ENCODE data around the gene LTBP2.
"Not testable (repeated sequence)": the region's sequence is repeated elsewhere in the genome, so short reads cannot be mapped to it uniquely, and the experiment has no call there.

LTBP2 gene

DNA sequence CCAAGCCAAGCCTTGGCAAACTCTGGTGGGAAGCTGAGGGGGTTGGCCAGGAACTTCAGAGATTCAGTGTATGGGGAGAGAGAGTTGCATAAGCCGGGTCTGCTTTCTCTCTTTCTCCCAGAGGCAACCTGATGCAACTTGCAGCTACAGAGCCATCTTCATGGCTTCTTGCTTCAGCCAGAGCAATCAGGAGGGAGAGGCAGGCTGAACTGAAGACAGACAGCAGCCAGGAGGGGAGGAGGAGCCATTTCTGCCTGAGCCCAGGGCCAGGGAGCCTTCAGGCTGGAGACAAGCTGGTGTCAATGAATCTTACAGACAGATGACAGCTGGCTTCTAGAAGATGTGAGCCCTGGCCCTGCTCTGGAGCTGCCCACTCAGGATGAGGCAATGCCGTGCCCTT, 137.7 kb downstream of the LTBP2 start:
- DNase-seq: peak; percentile 11

DNA sequence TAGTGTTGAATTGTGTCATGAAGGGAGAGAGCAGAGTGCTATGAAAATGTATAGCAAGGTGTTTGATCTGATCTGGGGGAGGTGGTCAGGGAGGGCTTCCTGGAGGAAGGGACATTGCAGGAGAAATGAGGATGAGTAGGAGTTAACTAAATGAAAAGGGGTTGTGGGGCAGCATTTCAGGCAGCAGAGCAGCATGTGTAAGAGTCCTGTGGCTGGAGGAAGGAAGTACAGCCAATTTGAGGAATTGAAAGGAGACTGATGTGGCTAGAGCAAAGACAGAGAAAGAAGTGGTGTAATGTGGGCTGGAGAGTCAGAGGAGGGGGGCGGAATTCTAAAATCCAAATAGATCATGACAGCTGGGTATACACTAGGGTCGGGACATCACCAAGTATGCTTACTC, 139.4 kb downstream of the LTBP2 start:
- DNase-seq: peak; percentile 74

DNA sequence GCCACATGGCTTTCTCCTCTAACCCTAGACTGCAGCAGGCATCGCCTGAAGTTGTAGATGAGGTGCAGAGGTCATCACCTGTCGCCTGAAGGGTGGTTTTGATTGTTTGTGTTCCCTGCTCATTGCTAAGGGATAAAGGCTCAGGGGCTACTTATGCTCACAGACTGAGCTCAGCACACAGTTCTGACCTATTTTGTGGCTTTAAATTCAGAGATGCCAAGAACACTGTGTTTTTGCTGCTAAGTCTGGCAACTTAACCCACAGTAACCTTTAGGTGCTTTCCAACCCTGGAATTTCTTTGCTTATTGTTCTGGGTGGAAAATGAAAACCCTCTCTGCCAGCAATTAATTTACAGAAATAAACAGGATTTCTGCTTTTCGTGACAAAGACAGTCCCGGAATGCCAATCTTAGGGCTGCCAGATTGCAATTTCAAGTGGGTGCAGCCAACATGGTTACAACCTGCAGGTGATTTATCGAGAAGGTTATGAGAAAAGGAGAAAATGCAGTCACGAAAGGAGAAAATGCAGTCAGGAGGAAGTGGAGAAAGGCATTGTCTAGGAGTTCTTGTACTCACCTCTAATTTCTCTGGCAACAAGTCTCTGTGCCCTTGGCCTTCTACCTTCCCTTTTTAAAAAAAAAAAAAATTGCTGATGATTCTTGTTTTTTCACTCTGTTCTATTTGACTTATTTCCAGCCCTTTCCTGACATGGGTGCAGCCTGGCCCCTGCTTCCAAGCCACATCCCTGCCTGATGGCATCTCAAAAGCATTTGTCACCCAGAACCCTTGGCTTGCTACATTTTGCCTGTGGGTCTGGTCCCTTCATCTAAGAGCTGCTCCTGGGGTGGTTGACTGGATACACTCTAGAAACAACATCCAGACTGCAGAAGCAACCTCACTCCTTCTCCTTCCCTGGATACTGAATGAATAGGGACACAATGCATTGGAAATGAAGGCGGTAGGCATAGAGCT, 142.2 kb downstream of the LTBP2 start:
- no peak for DNase-seq

DNA sequence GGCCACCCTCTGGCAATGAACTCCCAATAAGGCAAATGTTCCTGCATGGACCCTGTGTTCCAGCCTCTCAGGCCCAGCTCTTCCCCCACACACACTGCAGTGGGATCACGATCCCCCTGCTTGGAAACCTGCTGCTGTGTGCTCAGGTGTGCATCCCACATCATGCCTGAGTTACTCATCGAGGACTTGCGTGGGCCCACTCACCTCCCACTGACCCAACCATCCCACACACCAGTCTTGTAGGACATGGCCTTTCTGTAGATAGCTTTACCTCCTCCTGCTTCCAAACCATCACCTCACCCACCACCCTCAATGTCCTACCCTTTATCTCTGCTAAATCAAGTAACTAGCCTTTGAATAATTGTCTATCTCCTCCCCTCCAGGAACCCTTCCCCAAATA, 143.5 kb downstream of the LTBP2 start:
- no peak for DNase-seq

DNA sequence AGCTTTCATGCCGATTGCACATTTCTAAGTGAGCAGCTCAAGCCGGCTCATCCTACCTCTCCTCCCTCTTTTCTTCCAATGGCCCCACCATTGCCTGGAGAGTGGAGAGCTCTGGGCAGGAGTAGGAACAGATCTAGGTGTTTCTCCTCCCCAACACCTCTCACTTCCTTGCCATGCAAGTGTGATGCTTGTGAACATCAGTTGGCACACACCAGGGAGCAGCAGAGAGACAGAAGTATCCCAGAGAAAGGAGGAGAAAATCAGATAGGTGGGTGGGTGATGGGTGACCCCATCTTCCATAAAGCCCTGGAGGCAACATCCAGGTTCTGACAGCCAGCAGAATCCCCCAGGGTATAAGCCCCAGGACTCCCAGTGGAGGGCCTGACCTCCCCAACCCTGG, 146.7 kb downstream of the LTBP2 start:
- DNase-seq: no peak

DNA sequence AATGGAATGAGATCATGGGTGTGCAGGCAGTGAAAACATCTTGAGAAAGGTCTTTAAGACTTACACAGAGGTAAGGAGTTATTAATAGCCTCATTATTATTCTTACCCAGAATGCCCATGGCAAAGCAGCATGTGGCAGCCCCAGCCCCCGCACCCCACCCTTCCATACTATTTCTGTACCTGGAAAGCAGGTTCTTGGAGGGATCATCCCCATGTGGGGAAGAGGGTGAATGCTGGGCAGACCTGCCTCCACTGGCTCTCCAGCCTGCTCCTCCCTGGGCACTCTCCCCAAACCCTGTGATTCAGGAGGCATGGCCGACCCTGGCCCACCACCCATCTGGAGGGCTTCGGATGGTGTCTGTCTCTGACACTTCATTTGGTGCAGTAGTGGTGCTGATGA, 147.3 kb downstream of the LTBP2 start:
- DNase-seq: no peak

DNA sequence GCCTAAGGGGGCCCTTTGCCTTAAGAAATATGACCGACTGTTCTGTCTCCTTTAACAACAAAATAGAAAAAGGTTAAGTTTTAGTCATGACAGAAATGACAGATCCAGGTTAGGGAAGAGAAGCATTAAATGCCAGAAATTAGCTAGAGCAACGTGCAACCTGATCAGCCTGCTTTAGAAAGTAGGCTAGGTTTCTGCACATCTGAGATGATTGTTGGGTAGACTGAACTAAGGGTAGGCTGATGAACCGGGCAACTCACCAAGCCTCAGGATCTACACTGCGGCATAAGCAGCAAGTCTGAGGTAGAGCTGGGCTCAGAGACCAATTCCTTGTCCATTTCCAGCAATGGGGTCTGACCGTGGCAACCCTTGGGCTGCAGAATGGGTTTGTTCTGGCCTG, 148.3 kb downstream of the LTBP2 start:
- no peak for DNase-seq

DNA sequence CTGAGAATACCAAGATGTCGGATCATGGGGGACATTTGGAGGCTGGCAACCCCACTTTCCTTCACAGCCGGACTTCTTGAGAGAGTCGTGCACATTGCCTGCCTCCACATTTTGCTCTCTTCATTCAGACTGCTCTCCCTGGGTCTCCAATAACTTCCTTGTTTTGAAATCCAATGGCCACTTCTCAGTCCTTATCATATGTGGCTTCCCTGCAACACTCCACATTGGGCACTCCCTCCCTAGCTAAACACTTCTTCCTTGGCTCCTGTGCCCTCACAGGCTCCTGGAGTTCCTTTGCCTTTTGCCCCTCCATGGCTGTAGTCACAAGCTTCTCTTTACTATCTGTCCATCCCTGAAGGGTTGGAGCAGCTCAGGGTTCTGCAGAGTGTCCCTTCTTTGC, 149.0 kb downstream of the LTBP2 start:
- no peak for DNase-seq

DNA sequence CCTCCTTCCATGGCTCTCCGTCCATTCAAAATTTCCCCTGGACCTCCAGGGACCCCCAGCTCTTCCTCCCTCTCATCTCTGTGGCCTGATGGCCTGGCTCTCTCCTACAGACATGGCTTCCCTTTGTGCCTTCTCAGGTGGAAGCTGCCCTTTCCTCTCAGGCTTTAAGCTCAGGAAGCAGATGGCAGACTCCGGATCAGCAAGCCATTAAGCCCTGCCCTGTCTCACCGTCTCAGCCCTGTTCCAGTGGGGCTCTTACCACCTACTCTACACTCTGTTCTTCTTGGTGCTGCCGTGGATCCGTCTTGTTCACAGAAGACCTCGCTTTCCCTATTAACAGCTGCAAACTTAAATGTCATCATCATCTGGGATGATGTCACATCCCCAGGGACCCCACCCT, 152.1 kb downstream of the LTBP2 start:
- no peak for DNase-seq

DNA sequence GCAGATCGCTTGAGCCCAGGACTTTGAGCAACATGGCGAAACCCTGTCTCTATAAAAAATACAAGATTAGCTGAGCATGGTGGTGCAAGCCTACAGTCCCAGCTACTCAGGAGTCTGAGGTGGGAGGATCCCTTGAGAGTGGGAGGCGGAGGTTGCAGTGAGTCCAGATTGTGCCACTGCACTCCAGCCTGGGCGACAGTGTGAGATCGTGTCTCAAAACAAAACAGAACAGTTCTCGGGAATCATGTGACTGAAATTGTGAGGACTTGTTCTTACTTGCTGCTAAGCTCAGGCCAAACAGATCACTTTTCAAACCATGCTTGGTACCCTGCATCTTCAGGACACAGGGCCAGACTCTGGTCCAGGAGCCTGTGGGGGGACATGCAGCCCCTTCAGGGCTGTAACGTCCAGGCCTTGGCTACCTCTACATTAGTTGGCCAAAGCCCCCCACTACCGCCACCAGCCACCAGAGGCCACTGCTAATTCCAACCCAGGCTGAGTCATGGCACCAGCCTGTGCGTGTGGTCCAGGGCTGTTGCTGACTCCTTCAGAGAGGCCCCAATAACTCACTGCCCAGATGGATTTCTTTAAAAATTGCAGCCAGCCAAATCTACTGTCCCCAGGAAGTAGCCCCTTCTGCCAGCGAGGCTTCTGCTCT, 152.6 kb downstream of the LTBP2 start:
- peak; percentile 64 for DNase-seq

DNA sequence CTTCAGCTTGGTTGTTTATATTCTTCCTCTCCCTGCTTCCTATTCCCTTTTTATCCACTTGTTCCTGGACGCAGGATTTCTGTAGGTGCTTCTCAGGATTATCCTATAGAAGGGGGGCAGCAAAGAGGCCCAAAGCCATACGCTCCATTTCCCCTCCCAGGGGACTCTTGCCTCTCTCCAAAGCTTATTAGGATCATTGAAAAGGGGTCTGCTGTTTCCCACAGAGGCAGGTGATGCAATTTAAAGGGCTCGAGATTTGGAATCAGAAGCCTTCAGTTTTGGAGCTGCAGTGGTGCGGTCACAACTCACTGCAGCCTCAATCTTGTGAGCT, 154.5 kb downstream of the LTBP2 start:
- no peak for DNase-seq

DNA sequence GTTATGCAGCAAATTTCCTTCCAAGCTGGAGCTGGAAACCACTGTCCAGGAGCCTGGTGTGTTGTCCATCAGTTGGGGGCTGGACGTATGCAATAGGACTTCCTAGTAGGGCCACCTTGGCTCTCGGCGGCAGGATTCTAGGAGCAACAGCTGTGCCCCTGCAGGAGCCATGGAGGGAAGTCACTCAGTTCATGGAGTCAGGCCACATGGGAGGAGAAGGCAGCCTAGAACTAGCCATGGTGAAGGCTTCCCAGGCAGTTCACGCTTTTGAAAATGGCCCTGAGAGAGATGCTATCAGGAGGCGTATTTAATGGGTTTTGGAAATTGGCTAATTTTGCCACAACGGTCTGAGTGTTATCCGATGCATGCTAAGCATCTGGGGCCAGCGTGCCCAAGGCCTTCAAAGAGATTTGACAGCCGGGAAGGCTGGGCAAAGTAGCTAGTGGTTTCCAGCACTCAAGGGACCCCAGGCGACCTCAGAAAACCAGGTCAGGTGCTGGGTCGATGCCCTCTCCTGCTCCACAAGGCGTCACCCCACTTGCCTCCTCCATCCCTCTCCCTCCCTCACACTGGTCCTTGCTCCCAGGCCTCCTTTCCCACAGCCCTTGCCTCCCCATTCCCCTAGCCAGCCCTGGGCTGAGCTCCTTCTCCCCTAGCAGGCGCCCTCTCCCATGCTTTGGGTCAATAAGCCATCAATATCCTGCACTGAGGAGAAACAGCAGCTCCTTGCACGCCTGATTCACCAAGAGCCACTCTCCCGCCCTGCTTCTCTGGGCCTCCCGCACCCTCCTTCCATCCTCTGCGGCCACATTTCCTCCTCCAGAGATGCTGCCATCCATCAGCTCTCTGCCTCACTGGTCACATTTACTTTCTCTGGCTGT, 155.1 kb downstream of the LTBP2 start:
- no peak for DNase-seq

DNA sequence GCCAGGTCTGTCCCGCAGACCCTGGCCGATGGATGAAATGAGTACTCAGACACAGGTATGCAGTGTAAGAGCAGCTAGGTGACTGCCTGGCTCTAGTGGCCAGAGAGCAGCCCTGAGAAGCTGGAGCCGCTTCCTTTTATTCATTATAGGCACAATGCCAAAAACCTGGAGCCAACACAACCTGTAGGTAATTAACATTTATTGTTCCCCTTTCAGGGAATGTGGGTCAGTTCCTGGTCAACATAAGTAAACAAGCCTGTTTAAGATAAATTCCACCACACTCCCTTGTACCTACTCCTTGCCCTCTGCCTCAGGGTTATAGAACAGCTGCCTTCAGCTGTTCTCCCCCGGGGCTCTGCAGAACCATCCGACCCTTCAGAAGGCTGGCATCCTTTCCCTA, 157.6 kb downstream of the LTBP2 start:
- DNase-seq: not testable (repeated sequence)
